Prostate gland (tissue), 2 donors: Measurements from ENCODE around the gene TKT.

ENCODE experiments used
- POLR2A ChIP-seq: fragments of 450-650 bp; IDR thresholded peaks from one replicate; pipeline ENCODE4 v1.6.1; 2016; ENCODE audit warnings: antibody characterized with exemption, mild to moderate bottlenecking
- POLR2AphosphoS5 ChIP-seq: sonication (generic); formaldehyde crosslinking; IDR thresholded peaks from one replicate; pipeline ENCODE4 v1.6.1; 2017; ENCODE audit warnings: antibody characterized with exemption
- TF ChIP-seq, protein P1 (sequence below), 4 experiments: fragments of 200-600 bp in 2 of 4; fragments of 450-650 bp in 2 of 4; sonication (generic) in 2 of 4; IDR thresholded peaks; 1 replicate in 3 of 4; 2 replicates in 1 of 4; pipeline ENCODE4 v1.5.1; 2016 to 2019; ENCODE audit warnings: antibody characterized with exemption in 4 of 4, mild to moderate bottlenecking in 2 of 4, moderate library complexity in 2 of 4

DNA sequence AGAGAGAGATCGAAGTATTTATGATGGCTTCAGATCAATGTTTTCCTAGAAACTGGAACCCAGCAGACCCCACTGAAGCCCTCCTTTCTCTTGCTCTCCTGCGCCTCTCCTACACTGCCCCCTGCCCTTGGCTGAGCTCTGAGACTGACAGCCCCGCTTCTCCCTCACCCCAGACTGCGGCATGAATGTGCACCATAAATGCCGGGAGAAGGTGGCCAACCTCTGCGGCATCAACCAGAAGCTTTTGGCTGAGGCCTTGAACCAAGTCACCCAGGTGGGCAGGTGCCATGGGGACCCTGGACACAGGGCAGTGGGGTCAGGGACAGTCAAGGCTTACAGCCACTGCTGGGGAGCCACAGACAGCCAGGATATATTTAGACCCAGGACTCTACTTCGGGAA is 71.1 kb downstream of the TKT start:
- TF ChIP-seq POLR2A (no peak), POLR2AphosphoS5 (no peak)
- TF ChIP-seq, protein P1, sequence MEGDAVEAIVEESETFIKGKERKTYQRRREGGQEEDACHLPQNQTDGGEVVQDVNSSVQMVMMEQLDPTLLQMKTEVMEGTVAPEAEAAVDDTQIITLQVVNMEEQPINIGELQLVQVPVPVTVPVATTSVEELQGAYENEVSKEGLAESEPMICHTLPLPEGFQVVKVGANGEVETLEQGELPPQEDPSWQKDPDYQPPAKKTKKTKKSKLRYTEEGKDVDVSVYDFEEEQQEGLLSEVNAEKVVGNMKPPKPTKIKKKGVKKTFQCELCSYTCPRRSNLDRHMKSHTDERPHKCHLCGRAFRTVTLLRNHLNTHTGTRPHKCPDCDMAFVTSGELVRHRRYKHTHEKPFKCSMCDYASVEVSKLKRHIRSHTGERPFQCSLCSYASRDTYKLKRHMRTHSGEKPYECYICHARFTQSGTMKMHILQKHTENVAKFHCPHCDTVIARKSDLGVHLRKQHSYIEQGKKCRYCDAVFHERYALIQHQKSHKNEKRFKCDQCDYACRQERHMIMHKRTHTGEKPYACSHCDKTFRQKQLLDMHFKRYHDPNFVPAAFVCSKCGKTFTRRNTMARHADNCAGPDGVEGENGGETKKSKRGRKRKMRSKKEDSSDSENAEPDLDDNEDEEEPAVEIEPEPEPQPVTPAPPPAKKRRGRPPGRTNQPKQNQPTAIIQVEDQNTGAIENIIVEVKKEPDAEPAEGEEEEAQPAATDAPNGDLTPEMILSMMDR (IDR thresholded peaks at IDR 0.05), result no peak
